HG02610 (cell line): ENCODE data around the gene PSME1.
"Not testable (repeated sequence)": the region's sequence is repeated elsewhere in the genome, so short reads cannot be mapped to it uniquely, and the experiment has no call there.

Experiments used
- ATAC-seq: cut with Tn5 transposase; IDR thresholded peaks from one replicate; pipeline ENCODE4 v1.9.1; 2021; ENCODE audit warnings: mild to moderate bottlenecking, moderate library complexity; ENCODE audit not compliant: unreplicated experiment

The PSME1 gene

GRCh38 chr14:24103451-24103850 is 32.5 kb upstream of the PSME1 start:
- no peak for ATAC-seq

GRCh38 chr14:24105609-24106239 is 30.3 kb upstream of the PSME1 start:
- not testable (repeated sequence) for ATAC-seq

- no peak for ATAC-seq
These were observed 29.2 kb upstream of the PSME1 start for GRCh38 chr14:24106672-24107271.

- no peak for ATAC-seq
These were observed 27.6 kb upstream of the PSME1 start for GRCh38 chr14:24108336-24108874.

- ATAC-seq: no peak
These were observed 25.9 kb upstream of the PSME1 start for GRCh38 chr14:24110060-24110459.

GRCh38 chr14:24110523-24110922 is 25.5 kb upstream of the PSME1 start:
- ATAC-seq: no peak

GRCh38 chr14:24113379-24113800 is 22.6 kb upstream of the PSME1 start:
- no peak for ATAC-seq

- ATAC-seq: peak; percentile 21
These were observed 22.0 kb upstream of the PSME1 start for GRCh38 chr14:24113801-24114531.

- ATAC-seq: peak; percentile 87
These were observed 21.2 kb upstream of the PSME1 start, which contains the start of the genes DCAF11 and NRL for GRCh38 chr14:24114532-24115421. Gene DCAF11 (plus strand): TSS chr14:24114777. CDS start chr14:24115595, 818 bp downstream. Gene NRL (minus strand): TSS chr14:24114949. CDS start chr14:24082848, 32,101 bp downstream.

GRCh38 chr14:24115422-24116127 is 20.4 kb upstream of the PSME1 start:
- no peak for ATAC-seq

GRCh38 chr14:24116128-24116814 is 19.7 kb upstream of the PSME1 start:
- ATAC-seq: no peak

GRCh38 chr14:24117179-24117578 is 18.8 kb upstream of the PSME1 start:
- ATAC-seq: no peak

- no peak for ATAC-seq
These were observed 16.3 kb upstream of the PSME1 start for GRCh38 chr14:24119691-24120090.

- no peak for ATAC-seq
These were observed 14.8 kb upstream of the PSME1 start for GRCh38 chr14:24121210-24121609.

- ATAC-seq: no peak
These were observed 13.6 kb upstream of the PSME1 start for GRCh38 chr14:24122416-24122815.

- no peak for ATAC-seq
These were observed 13.1 kb upstream of the PSME1 start for GRCh38 chr14:24122898-24123297.

GRCh38 chr14:24123424-24124417 is 12.3 kb upstream of the PSME1 start:
- ATAC-seq: peak; percentile 81

- ATAC-seq: no peak
These were observed 9.1 kb upstream of the PSME1 start for GRCh38 chr14:24126939-24127338.
